Activated CD4-positive, alpha-beta T cell treated with anti-CD3 and anti-CD28 coated beads, Interleukin-2, amount 50 U/mL, for 1 hour (primary cell): Measurements from ENCODE around the gene SPRR2G.
"Not testable (repeated sequence)": the region's sequence is repeated elsewhere in the genome, so short reads cannot be mapped to it uniquely, and the experiment has no call there.

ENCODE experiments used
- DNase-seq: peaks from one replicate; pipeline ENCODE4 v3.0.0-alpha.2; 2020

The SPRR2G gene

GRCh38 chr1:153112454-153112853 lies 38.2 kb downstream of the SPRR2G start:
- DNase-seq: not testable (repeated sequence)

- no peak for DNase-seq
These were observed 50.4 kb downstream of the SPRR2G start for GRCh38 chr1:153100245-153100644.
